T-helper 2 cell treated with Interferon-gamma antibody and Interleukin-4, amounts not matched to agents 100 ng/mL and 5 ng/mL, for 36 hours (primary cell): Measurements from ENCODE around the gene RSPH6A. TPM values are rescaled to one million over a fixed set of nuclear protein-coding genes. Genes with fewer than 3 reads are reported as not detected.

Experiments
- total RNA-seq: library from RNA; stranded (reverse); gene quantifications from 2 replicates; pipeline ENCODE4 v1.2.3, GENCODE V29; 2022

Gene RSPH6A
- total RNA-seq, 1 donor from 2014 or later: 0.39 TPM

Other genes with a start within 250 kb of the RSPH6A start
- gene OPA3, start 230.5 kb downstream of the RSPH6A start, total RNA-seq: 14.4 and 15.7 TPM in 2 replicates
- not detected in 2 replicates for gene GPR4, start 213.1 kb downstream of the RSPH6A start, total RNA-seq
- 105 and 110 TPM in 2 replicates for gene EML2, start 175.9 kb downstream of the RSPH6A start, total RNA-seq
- gene GIPR, start 147.1 kb downstream of the RSPH6A start, total RNA-seq: 4.7 and 5.1 TPM in 2 replicates
- gene SNRPD2, start 123.4 kb downstream of the RSPH6A start, total RNA-seq: 596 and 605 TPM in 2 replicates
- 8.2 and 9.1 TPM in 2 replicates for gene QPCTL, start 122.6 kb downstream of the RSPH6A start, total RNA-seq
- 38.3 and 38.9 TPM in 2 replicates for gene FBXO46, start 84.4 kb downstream of the RSPH6A start, total RNA-seq
- gene MEIOSIN, start 81.9 kb downstream of the RSPH6A start, total RNA-seq: not detected in 2 replicates
- 0.68 and 0.82 TPM in 2 replicates for gene SIX5, start 46.1 kb downstream of the RSPH6A start, total RNA-seq
- 13.8 and 17.1 TPM in 2 replicates for gene DMPK, start 32.8 kb downstream of the RSPH6A start, total RNA-seq
- gene DMWD, start 22.5 kb downstream of the RSPH6A start, total RNA-seq: 23.1 and 26.2 TPM in 2 replicates
- 99.9 and 106 TPM in 2 replicates for gene SYMPK, start 47.8 kb upstream of the RSPH6A start, total RNA-seq
- not detected in 2 replicates for gene FOXA3, start 49.0 kb upstream of the RSPH6A start, total RNA-seq
- gene IRF2BP1, start 70.8 kb upstream of the RSPH6A start, total RNA-seq: 15.3 and 15.8 TPM in 2 replicates
- 8.8 and 9.8 TPM in 2 replicates for gene MYPOP, start 87.3 kb upstream of the RSPH6A start, total RNA-seq
- not detected in 2 replicates for gene NANOS2, start 99.5 kb upstream of the RSPH6A start, total RNA-seq
- gene NOVA2, start 158.6 kb upstream of the RSPH6A start, total RNA-seq: 0.02 and 0.09 TPM in 2 replicates
- 22.8 and 26.8 TPM in 2 replicates for gene CCDC61, start 180.2 kb upstream of the RSPH6A start, total RNA-seq
- not detected in 2 replicates for gene PGLYRP1, start 207.7 kb upstream of the RSPH6A start, total RNA-seq
- gene IGFL4, start 225.7 kb upstream of the RSPH6A start, total RNA-seq: not detected in 2 replicates